HepG2 (cell line): ENCODE results near the gene WDR18. TPM values are rescaled to one million over a fixed set of nuclear protein-coding genes. Genes with fewer than 3 reads are reported as not detected.
A peak's percentile ranks its signal among the peaks of the same experiment; 100 is the strongest.

ENCODE experiments used
- AHR ChIP-seq: IDR thresholded peaks from 2 replicates; pipeline ENCODE4 v1.6.1; 2018; ENCODE audit warnings: missing genetic modification reagents, missing compliant biosample characterization
- PRMT3 ChIP-seq: sonication (generic); formaldehyde crosslinking; IDR thresholded peaks from 2 replicates; pipeline ENCODE4 v1.8.1; 2022; ENCODE audit warnings: low read depth, mild to moderate bottlenecking, moderate library complexity, missing genetic modification reagents, borderline replicate concordance
- ZBTB40 ChIP-seq, 2 experiments: fragments of 450-650 bp in 1 of 2; sonication (generic) in 1 of 2; formaldehyde crosslinking in 1 of 2; IDR thresholded peaks; 2 replicates each; pipeline versions ENCODE4 v1.6.1 to v1.8.0; 2016 to 2022; ENCODE audit warnings: antibody characterized with exemption in 1 of 2, mild to moderate bottlenecking in 1 of 2, missing genetic modification reagents in 1 of 2
- ZFX ChIP-seq: sonication (generic); formaldehyde crosslinking; IDR thresholded peaks from 2 replicates; pipeline ENCODE4 v1.4.0; 2020; ENCODE audit warnings: mild to moderate bottlenecking, low read depth, missing genetic modification reagents, moderate library complexity
- ZNF280D ChIP-seq: sonication (generic); formaldehyde crosslinking; IDR thresholded peaks from 2 replicates; pipeline ENCODE4 v1.5.1; 2020; ENCODE audit warnings: mild to moderate bottlenecking, missing genetic modification reagents
- ZNF318 ChIP-seq: sonication (generic); formaldehyde crosslinking; IDR thresholded peaks from 2 replicates; pipeline ENCODE4 v1.4.0; 2020; ENCODE audit warnings: mild to moderate bottlenecking, missing genetic modification reagents
- polyA plus RNA-seq, 8 experiments: library from polyadenylated mRNA; depleted of rRNA in 3 of 8; stranded (reverse) in 7 of 8; unstranded in 1 of 8; fragments of >200 nt; fragmentation: Illumina TruSeq in 4 of 8; extraction: Trizol in 4 of 8; gene quantifications; 2 replicates each; pipeline versions ENCODE4 v1.2.1 to v1.2.3, GENCODE V29; 2011 to 2016; ENCODE audit warnings: low read depth in 4 of 8, missing spikeins in 1 of 8, mixed read lengths in 1 of 8; ENCODE audit not compliant: insufficient read depth in 1 of 8
- total RNA-seq, 5 experiments: library from RNA; depleted of rRNA; stranded (reverse); fragments of >200 nt; fragmentation: Illumina TruSeq; extraction: Trizol; gene quantifications; 2 replicates each; pipeline ENCODE4 v1.2.3, GENCODE V29; 2016; ENCODE audit warnings: low read depth in 1 of 5

Gene WDR18
- total and polyA plus RNA-seq, 2 of the 13 experiments (the other 11 are each of a cell fraction or from before 2014, with no cell fraction given): 36.4 to 47.6 TPM

GRCh38 chr19:1028062-1028926 lies 44.1 kb downstream of the WDR18 start (continued):
- no peak for TF ChIP-seq ZNF280D (CRISPR knock-in tag)
- TF ChIP-seq ZBTB40 (IDR thresholded peaks at IDR 0.05): no peak
- TF ChIP-seq ZBTB40 (CRISPR knock-in tag; IDR thresholded peaks at IDR 0.05): no peak
- 0 out of 2 replicates have a peak, but pooled peaks have one; percentile 57 for TF ChIP-seq ZFX (CRISPR knock-in tag)
- TF ChIP-seq PRMT3: no peak
- TF ChIP-seq AHR: no peak
- TF ChIP-seq ZNF318 (CRISPR knock-in tag): no peak
